Caco-2 (cell line): ENCODE results near the gene UGT1A1. TPM values are rescaled to one million over a fixed set of nuclear protein-coding genes. Genes with fewer than 3 reads are reported as not detected.

ENCODE experiments used
- BruUV-seq: library from RNA; stranded (reverse); fragments of 400-500 nt; replicated peaks from 2 replicates; lab custom pipeline; 2021; lab: Mats Ljungman, UMichigan
- CTCF ChIA-PET: fragments of 300-600 bp; sonication (Branson Sonifier 250); formaldehyde crosslinking; loops from one replicate; lab custom pipeline; 2022; ENCODE audit warnings: antibody characterized with exemption; lab: Charles Lee
- POLR2A ChIA-PET: fragments of 300-600 bp; sonication (Branson Sonifier 250); formaldehyde crosslinking; loops from one replicate; lab custom pipeline; 2022; ENCODE audit warnings: antibody characterized with exemption; lab: Charles Lee
- DNase-seq, 2 experiments: peaks; one replicate each; pipeline versions ENCODE4 v3.0.0 to v3.0.0-alpha.2; 2020 to 2022
- H3K27me3 ChIP-seq: replicated peaks from 2 replicates; pipeline ENCODE4 v1.6.0; 2011; ENCODE audit warnings: low read length; ENCODE audit not compliant: control insufficient read depth, insufficient read depth
- H3K36me3 ChIP-seq: 2 replicates; pipeline ENCODE4 v1.5.1; 2011; ENCODE audit warnings: low read length; ENCODE audit not compliant: control insufficient read depth, insufficient read depth
- H3K4me1 ChIP-seq: fragments of 250-450 bp; sonication (Bioruptor Pico); 2 replicates; pipeline ENCODE4 v1.5.1; 2020; ENCODE audit warnings: mild to moderate bottlenecking
- H3K4me3 ChIP-seq: 2 replicates; pipeline ENCODE4 v1.5.1; 2011; ENCODE audit warnings: low read depth, mild to moderate bottlenecking, control low read depth, low read length
- H3K9me3 ChIP-seq: fragments of 250-450 bp; sonication (Bioruptor Pico); 2 replicates; pipeline ENCODE4 v1.5.1; 2020; ENCODE audit warnings: mild to moderate bottlenecking, moderate library complexity
- H3K27ac Mint-ChIP-seq: one replicate; pipeline ENCODE4 v1.8.0; 2022; ENCODE audit warnings: mixed read lengths; ENCODE audit not compliant: unreplicated experiment
- H3K27me3 Mint-ChIP-seq: one replicate; pipeline ENCODE4 v1.8.0; 2022; ENCODE audit warnings: mixed read lengths; ENCODE audit not compliant: insufficient read depth, unreplicated experiment
- H3K36me3 Mint-ChIP-seq: one replicate; pipeline ENCODE4 v1.8.0; 2022; ENCODE audit warnings: mild to moderate bottlenecking, mixed read lengths; ENCODE audit not compliant: insufficient read depth, unreplicated experiment
- H3K4me1 Mint-ChIP-seq: one replicate; pipeline ENCODE4 v1.8.0; 2022; ENCODE audit warnings: low read depth, mixed read lengths; ENCODE audit not compliant: unreplicated experiment
- H3K4me3 Mint-ChIP-seq: one replicate; pipeline ENCODE4 v1.8.0; 2022; ENCODE audit warnings: mild to moderate bottlenecking, moderate library complexity, mixed read lengths; ENCODE audit not compliant: unreplicated experiment
- H3K9me3 Mint-ChIP-seq: one replicate; pipeline ENCODE4 v1.8.0; 2022; ENCODE audit warnings: mixed read lengths; ENCODE audit not compliant: unreplicated experiment
- CTCF ChIP-seq, 2 experiments: fragments of 200-600 bp in 1 of 2; IDR thresholded peaks; 1 replicate in 1 of 2; 2 replicates in 1 of 2; pipeline versions ENCODE4 v1.5.1 to v1.8.0; 2011 to 2022; ENCODE audit warnings: antibody characterized with exemption in 1 of 2, control low read depth in 1 of 2, inconsistent platforms in 1 of 2, low read depth in 1 of 2, low read length in 1 of 2, mild to moderate bottlenecking in 1 of 2, moderate library complexity in 1 of 2; ENCODE audit not compliant: insufficient read depth in 1 of 2, severe bottlenecking in 1 of 2, unreplicated experiment in 1 of 2
- intact Hi-C: fragments of 100-400 bp; cut with micrococcal nuclease; formaldehyde crosslinking; loops from one replicate; pipeline ENCODE4 v1.10.0; 2022; ENCODE audit not compliant: unreplicated experiment
- total RNA-seq: library from RNA; stranded (reverse); gene quantifications from 2 replicates; pipeline ENCODE4 v1.2.3, GENCODE V29; 2022

Gene UGT1A1
- total RNA-seq, 1 experiment from 2014 or later: 3.0 TPM

- BruUV-seq: no TSS peak
- no peaks in the 10 kb centered on the region for H3K27me3 Mint-ChIP-seq
- ChIA-PET POLR2A (no interaction called here), CTCF (no interaction called here)
- H3K27me3 ChIP-seq: no peaks in the 10 kb centered on the region
- H3K27ac Mint-ChIP-seq: no peak overlapping the region
- no peaks in the 10 kb centered on the region for H3K4me1 Mint-ChIP-seq
- H3K4me3 ChIP-seq: no peak overlapping the region
- no peak overlapping the region for H3K4me3 Mint-ChIP-seq
- H3K9me3 Mint-ChIP-seq: peaks cover 10% of the 10 kb centered on the region
- DNase-seq: no peak
- H3K36me3 Mint-ChIP-seq: peaks cover 30% of the 10 kb centered on the region
- H3K9me3 ChIP-seq: no peaks in the 10 kb centered on the region
- no peaks in the 10 kb centered on the region for H3K4me1 ChIP-seq
- intact Hi-C loops: no loop called here
- H3K36me3 ChIP-seq: no peaks in the 10 kb centered on the region
- TF ChIP-seq CTCF (IDR thresholded peaks at IDR 0.05; ENCODE audit: insufficient read depth in 1 of 2, low read depth in 1 of 2, low read length in 1 of 2, severe bottlenecking in 1 of 2, unreplicated experiment in 1 of 2): no peak
Observed at GRCh38 chr2:233773854-233774253, 13.8 kb downstream of the UGT1A1 start.

- H3K27ac Mint-ChIP-seq: no peak overlapping the region
- CTCF ChIA-PET: no interaction called here
Observed at GRCh38 chr2:233775414-233775813, 15.3 kb downstream of the UGT1A1 start.

GRCh38 chr2:233778030-233778429, 18.0 kb downstream of the UGT1A1 start, which contains the start of gene MROH2A:
Gene MROH2A, plus strand, starts transcription at chr2:233778330. Its CDS starts 1,029 bp downstream, at chr2:233779359.
- Histone ChIP-seq H3K36me3 (no peaks in the 10 kb centered on the region), H3K4me3 (no peak within 1 kb of the TSS), H3K9me3 (no peaks in the 10 kb centered on the region), H3K27me3 (no peaks in the 10 kb centered on the region), H3K4me1 (no peaks in the 10 kb centered on the region)
- H3K9me3 Mint-ChIP-seq: peaks cover 10% of the 10 kb centered on the region
- TF ChIP-seq CTCF (IDR thresholded peaks at IDR 0.05; ENCODE audit: insufficient read depth in 1 of 2, low read depth in 1 of 2, low read length in 1 of 2, severe bottlenecking in 1 of 2, unreplicated experiment in 1 of 2): no peak
- intact Hi-C loops: no loop called here
- peaks cover 17% of the 10 kb centered on the region for H3K36me3 Mint-ChIP-seq
- H3K4me1 Mint-ChIP-seq: no peaks in the 10 kb centered on the region
- CTCF ChIA-PET: no interaction called here
- no peak for DNase-seq
- BruUV-seq: no TSS peak
- POLR2A ChIA-PET: no interaction called here
- no peak within 1 kb of the TSS for H3K27ac Mint-ChIP-seq
- no peaks in the 10 kb centered on the region for H3K27me3 Mint-ChIP-seq
- no peak within 1 kb of the TSS for H3K4me3 Mint-ChIP-seq

More at GRCh38 chr2:233775414-233775813, 15.3 kb downstream of the UGT1A1 start:
- intact Hi-C loops: no loop called here
- Histone ChIP-seq H3K4me1 (no peaks in the 10 kb centered on the region), H3K4me3 (no peak overlapping the region), H3K9me3 (no peaks in the 10 kb centered on the region), H3K27me3 (no peaks in the 10 kb centered on the region), H3K36me3 (no peaks in the 10 kb centered on the region)
- no TSS peak for BruUV-seq
- no peak for DNase-seq
- H3K27me3 Mint-ChIP-seq: no peaks in the 10 kb centered on the region
- no peaks in the 10 kb centered on the region for H3K4me1 Mint-ChIP-seq
- POLR2A ChIA-PET: no interaction called here
- H3K4me3 Mint-ChIP-seq: no peak overlapping the region
- peaks cover 10% of the 10 kb centered on the region for H3K9me3 Mint-ChIP-seq
- TF ChIP-seq CTCF (IDR thresholded peaks at IDR 0.05; ENCODE audit: insufficient read depth in 1 of 2, low read depth in 1 of 2, low read length in 1 of 2, severe bottlenecking in 1 of 2, unreplicated experiment in 1 of 2): no peak
- peaks cover 17% of the 10 kb centered on the region for H3K36me3 Mint-ChIP-seq
